ENCODE results near the gene RAD18. TPM values are rescaled to one million over a fixed set of nuclear protein-coding genes. Genes with fewer than 3 reads are reported as not detected.

RAD18 gene
- total RNA-seq, 2 donors from 2014 or later, result 2.4 to 3.6 TPM

DNA sequence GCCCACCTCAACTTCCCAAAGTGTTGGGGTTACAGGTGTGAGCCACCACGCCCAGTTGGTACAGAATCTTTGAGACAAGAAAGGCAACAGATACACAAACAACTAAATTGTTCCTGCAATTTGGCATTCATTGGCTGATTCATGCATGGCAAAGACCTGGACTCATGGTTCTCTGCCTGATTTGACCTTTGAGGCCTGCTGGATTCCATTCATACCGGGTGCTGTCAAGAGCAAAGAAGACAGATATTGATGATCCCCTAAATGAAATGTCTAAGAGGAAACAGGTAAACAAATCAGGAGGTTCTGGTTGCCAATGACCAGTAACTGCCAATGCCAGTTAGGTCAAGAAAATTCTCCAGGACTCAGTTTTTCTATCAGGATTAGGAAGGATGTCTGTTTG, 43.9 kb upstream of the RAD18 start:
- Histone ChIP-seq H3K9me3 (no peaks in the 10 kb centered on the region), H3K27ac (no peak overlapping the region), H3K27me3 (no peaks in the 10 kb centered on the region), H3K36me3 (no peaks in the 10 kb centered on the region), H3K4me3 (no peak overlapping the region), H3K4me1 (no peaks in the 10 kb centered on the region)
- DNase-seq (ENCODE audit: low spot score), result no peak
- TF ChIP-seq CTCF (IDR thresholded peaks at IDR 0.05), result no peak

- Histone ChIP-seq H3K4me3 (no peak overlapping the region), H3K9me3 (no peaks in the 10 kb centered on the region), H3K27ac (no peak overlapping the region), H3K4me1 (peaks cover 0 to 10% of the 10 kb centered on the region in 2 donors), H3K27me3 (no peaks in the 10 kb centered on the region), H3K36me3 (no peaks in the 10 kb centered on the region)
- DNase-seq (ENCODE audit: low spot score), result peak; percentile 40
- no peak for TF ChIP-seq CTCF (IDR thresholded peaks at IDR 0.05)
These were observed 36.8 kb upstream of the RAD18 start for GRCh38 chr3:9000041-9000440.

DNA sequence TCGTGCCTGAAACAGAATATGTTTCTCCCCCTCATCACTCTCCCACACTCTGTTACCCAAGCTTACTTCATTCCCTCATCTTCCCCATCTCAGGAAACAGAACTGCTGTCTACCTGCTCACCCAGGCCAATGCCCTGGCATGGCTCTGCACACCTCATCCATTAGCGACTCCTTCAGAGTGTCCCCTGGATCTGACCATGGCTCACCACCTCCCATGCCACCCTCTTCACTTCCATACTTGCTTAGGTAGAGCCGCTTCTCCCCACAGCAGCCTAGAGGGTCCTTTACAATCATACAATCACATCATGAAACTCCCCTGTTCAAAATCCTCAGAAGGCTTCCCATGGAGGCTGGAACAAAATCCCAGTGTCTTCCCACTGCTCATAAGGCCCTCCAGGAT, 33.9 kb upstream of the RAD18 start:
- DNase-seq (ENCODE audit: low spot score), result peak; percentile 54
- Histone ChIP-seq H3K4me1 (peaks cover 0 to 10% of the 10 kb centered on the region in 2 donors), H3K27ac (no peak overlapping the region), H3K4me3 (no peak overlapping the region), H3K36me3 (no peaks in the 10 kb centered on the region), H3K9me3 (no peaks in the 10 kb centered on the region), H3K27me3 (no peaks in the 10 kb centered on the region)
- no peak for TF ChIP-seq CTCF (IDR thresholded peaks at IDR 0.05)

- DNase-seq (ENCODE audit: low spot score), result peak; percentile 62
- peak in 1 of 2 donors; percentile 58 for TF ChIP-seq CTCF (IDR thresholded peaks at IDR 0.05)
- no peaks in the 10 kb centered on the region for H3K9me3 ChIP-seq
- H3K27me3 ChIP-seq, result no peaks in the 10 kb centered on the region
- peaks cover 0 to 10% of the 10 kb centered on the region in 2 donors for H3K4me1 ChIP-seq
- H3K36me3 ChIP-seq, result no peaks in the 10 kb centered on the region
- no peak overlapping the region for H3K27ac ChIP-seq
- no peak overlapping the region for H3K4me3 ChIP-seq
These were observed 33.4 kb upstream of the RAD18 start for GRCh38 chr3:8996681-8997121.

- Histone ChIP-seq H3K4me1 (peaks cover 0 to 10% of the 10 kb centered on the region in 2 donors), H3K9me3 (no peaks in the 10 kb centered on the region), H3K4me3 (no peak overlapping the region), H3K27ac (no peak overlapping the region), H3K36me3 (no peaks in the 10 kb centered on the region), H3K27me3 (no peaks in the 10 kb centered on the region)
- no peak for TF ChIP-seq CTCF (IDR thresholded peaks at IDR 0.05)
- DNase-seq (ENCODE audit: low spot score), result peak; percentile 18
These were observed 32.9 kb upstream of the RAD18 start for GRCh38 chr3:8996216-8996615.

GRCh38 chr3:8994226-8994625, 31.0 kb upstream of the RAD18 start:
- TF ChIP-seq CTCF (IDR thresholded peaks at IDR 0.05), result no peak
- peak; percentile 9 for DNase-seq (ENCODE audit: low spot score)
- Histone ChIP-seq H3K9me3 (no peaks in the 10 kb centered on the region), H3K4me3 (no peak overlapping the region), H3K27ac (no peak overlapping the region), H3K4me1 (peaks cover 0 to 10% of the 10 kb centered on the region in 2 donors), H3K36me3 (no peaks in the 10 kb centered on the region), H3K27me3 (no peaks in the 10 kb centered on the region)

Measured in right atrium auricular region (tissue), 2 donors.